ENCODE results near the gene CLDN11. TPM values are rescaled to one million over a fixed set of nuclear protein-coding genes. Genes with fewer than 3 reads are reported as not detected.

Gene CLDN11
- total and polyA plus RNA-seq, 2 donors (not counting 1 experiment from before 2014, with no cell fraction given) = 131 to 316 TPM

- Histone ChIP-seq H3K4me3 (replicated peaks in 1 of 4; ENCODE audit: control extremely low read depth in 1 of 4, insufficient read depth in 1 of 4, low read depth in 3 of 4, low read length in 4 of 4) (no peak overlapping the region), H3K4me2 (ENCODE audit: extremely low read depth, insufficient read depth, low read length) (no peak overlapping the region), H4K20me1 (ENCODE audit: control insufficient read depth, extremely low read depth, insufficient read depth, low read length) (no peaks in the 10 kb centered on the region), H3K27ac (ENCODE audit: insufficient read depth, low read length) (no peak overlapping the region), H3K9ac (ENCODE audit: insufficient read depth, low read length) (no peak overlapping the region), H3K27me3 (ENCODE audit: control insufficient read depth, insufficient read depth, low read length) (no peaks in the 10 kb centered on the region), H3K9me3 (ENCODE audit: control insufficient read depth, insufficient read depth, low read depth, low read length) (no peaks in the 10 kb centered on the region), H2AFZ (ENCODE audit: low read length) (no peak overlapping the region), H3K79me2 (ENCODE audit: control insufficient read depth, insufficient read depth, low read length) (peaks cover 46% of the 10 kb centered on the region), H3K36me3 (ENCODE audit: control insufficient read depth, insufficient read depth, low read length) (peaks cover 21% of the 10 kb centered on the region), H3K4me1 (ENCODE audit: control insufficient read depth, extremely low read depth, insufficient read depth, low read length) (peaks cover 2% of the 10 kb centered on the region)
- no peak for DNase-seq (ENCODE audit: low read depth in 2 of 2)
- TF ChIP-seq EZH2 (IDR thresholded peaks at IDR 0.05; ENCODE audit: low read length, missing control alignments) (no peak), CTCF (conservative IDR thresholded peaks at IDR 0.05 in 1 of 2, IDR thresholded peaks at IDR 0.05 in 1 of 2; ENCODE audit: low read depth in 1 of 2, low read length in 2 of 2) (no peak)
These were observed 13.7 kb downstream of the CLDN11 start for GRCh38 chr3:170432416-170432815.

DNA sequence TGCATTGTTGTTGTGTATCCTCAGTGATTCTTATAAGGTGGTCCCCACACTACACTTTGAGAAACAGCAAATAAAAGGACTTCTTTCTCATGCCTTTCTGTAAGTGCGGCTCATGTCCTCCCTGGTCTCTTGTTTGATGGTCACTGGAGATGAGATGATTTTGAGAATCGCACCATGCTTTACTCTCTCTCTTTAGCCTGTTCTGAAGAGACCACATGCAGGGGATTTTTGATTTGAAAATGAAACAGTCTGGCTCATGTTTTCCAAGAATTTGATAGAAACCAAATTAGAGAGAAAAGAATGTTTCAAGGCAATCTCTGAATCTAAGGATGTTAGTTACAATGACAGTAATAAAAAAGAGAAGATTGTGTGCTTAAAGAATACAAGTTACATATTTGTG lies 18.0 kb downstream of the CLDN11 start:
- Histone ChIP-seq H3K79me2 (ENCODE audit: control insufficient read depth, insufficient read depth, low read length) (peaks cover 12% of the 10 kb centered on the region), H3K27me3 (ENCODE audit: control insufficient read depth, insufficient read depth, low read length) (no peaks in the 10 kb centered on the region), H3K9ac (ENCODE audit: insufficient read depth, low read length) (no peak overlapping the region), H3K36me3 (ENCODE audit: control insufficient read depth, insufficient read depth, low read length) (peaks cover 25% of the 10 kb centered on the region), H4K20me1 (ENCODE audit: control insufficient read depth, extremely low read depth, insufficient read depth, low read length) (no peaks in the 10 kb centered on the region), H3K4me2 (ENCODE audit: extremely low read depth, insufficient read depth, low read length) (no peak overlapping the region), H2AFZ (ENCODE audit: low read length) (no peak overlapping the region), H3K4me3 (replicated peaks in 1 of 4; ENCODE audit: control extremely low read depth in 1 of 4, insufficient read depth in 1 of 4, low read depth in 3 of 4, low read length in 4 of 4) (no peak overlapping the region), H3K4me1 (ENCODE audit: control insufficient read depth, extremely low read depth, insufficient read depth, low read length) (peaks cover 6% of the 10 kb centered on the region), H3K27ac (ENCODE audit: insufficient read depth, low read length) (no peak overlapping the region), H3K9me3 (ENCODE audit: control insufficient read depth, insufficient read depth, low read depth, low read length) (no peaks in the 10 kb centered on the region)
- TF ChIP-seq EZH2 (IDR thresholded peaks at IDR 0.05; ENCODE audit: low read length, missing control alignments) (no peak), CTCF (conservative IDR thresholded peaks at IDR 0.05 in 1 of 2, IDR thresholded peaks at IDR 0.05 in 1 of 2; ENCODE audit: low read depth in 1 of 2, low read length in 2 of 2) (no peak)
- no peak for DNase-seq (ENCODE audit: low read depth in 2 of 2)

GRCh38 chr3:170437176-170437575 lies 18.5 kb downstream of the CLDN11 start:
- TF ChIP-seq CTCF (conservative IDR thresholded peaks at IDR 0.05 in 1 of 2, IDR thresholded peaks at IDR 0.05 in 1 of 2; ENCODE audit: low read depth in 1 of 2, low read length in 2 of 2) (no peak), EZH2 (IDR thresholded peaks at IDR 0.05; ENCODE audit: low read length, missing control alignments) (no peak)
- Histone ChIP-seq H3K36me3 (ENCODE audit: control insufficient read depth, insufficient read depth, low read length) (peaks cover 25% of the 10 kb centered on the region), H3K27ac (ENCODE audit: insufficient read depth, low read length) (no peak overlapping the region), H3K4me2 (ENCODE audit: extremely low read depth, insufficient read depth, low read length) (no peak overlapping the region), H3K4me1 (ENCODE audit: control insufficient read depth, extremely low read depth, insufficient read depth, low read length) (peaks cover 6% of the 10 kb centered on the region), H3K9me3 (ENCODE audit: control insufficient read depth, insufficient read depth, low read depth, low read length) (no peaks in the 10 kb centered on the region), H2AFZ (ENCODE audit: low read length) (no peak overlapping the region), H3K9ac (ENCODE audit: insufficient read depth, low read length) (no peak overlapping the region), H3K27me3 (ENCODE audit: control insufficient read depth, insufficient read depth, low read length) (no peaks in the 10 kb centered on the region), H3K4me3 (replicated peaks in 1 of 4; ENCODE audit: control extremely low read depth in 1 of 4, insufficient read depth in 1 of 4, low read depth in 3 of 4, low read length in 4 of 4) (no peak overlapping the region), H4K20me1 (ENCODE audit: control insufficient read depth, extremely low read depth, insufficient read depth, low read length) (no peaks in the 10 kb centered on the region), H3K79me2 (ENCODE audit: control insufficient read depth, insufficient read depth, low read length) (peaks cover 8% of the 10 kb centered on the region)
- no peak for DNase-seq (ENCODE audit: low read depth in 2 of 2)

Data from fibroblast of lung (primary cell).